A549 (cell line): ENCODE results near the gene DOC2B.
"Not testable (repeated sequence)": the region's sequence is repeated elsewhere in the genome, so short reads cannot be mapped to it uniquely, and the experiment has no call there.

ENCODE experiments used
- CBX8 ChIP-seq: fragments of 200-600 bp; sonication (generic); IDR thresholded peaks from 2 replicates; pipeline ENCODE4 v1.6.1; 2016
- CHD2 ChIP-seq: fragments of 150-350 bp; IDR thresholded peaks from 2 replicates; pipeline ENCODE4 v1.6.1; 2014; ENCODE audit warnings: low read length; ENCODE audit not compliant: partially characterized antibody
- CTCF ChIP-seq: fragments of >200 bp; sonication (Bioruptor Twin); formaldehyde crosslinking; IDR thresholded peaks from 3 replicates; pipeline ENCODE4 v1.5.1; 2016
- FOSL2 ChIP-seq, 2 experiments: fragments of 450-650 bp in 1 of 2; fragments of >200 bp in 1 of 2; sonication (Bioruptor Twin) in 1 of 2; formaldehyde crosslinking; IDR thresholded peaks; 2 replicates each; pipeline versions ENCODE4 v1.5.0 to v1.6.1; 2016 to 2020; ENCODE audit warnings: mild to moderate bottlenecking in 1 of 2, moderate library complexity in 1 of 2
- KDM1A ChIP-seq: fragments of 200-600 bp; sonication (generic); IDR thresholded peaks from 2 replicates; pipeline ENCODE4 v1.6.1; 2016; ENCODE audit warnings: low read depth, mild to moderate bottlenecking
- MAZ ChIP-seq: fragments of 150-350 bp; IDR thresholded peaks from 2 replicates; pipeline ENCODE4 v1.6.1; 2014; ENCODE audit warnings: antibody characterized with exemption, low read depth, low read length, borderline replicate concordance
- NFE2L2 ChIP-seq: fragments of 150-350 bp; conservative IDR thresholded peaks from 2 replicates; pipeline ENCODE4 v1.6.1; 2014; ENCODE audit warnings: low read length
- POLR2A ChIP-seq: IDR thresholded peaks from 2 replicates; pipeline ENCODE4 v1.6.1; 2012; ENCODE audit warnings: mild to moderate bottlenecking, low read length
- RCOR1 ChIP-seq: fragments of 150-350 bp; IDR thresholded peaks from 2 replicates; pipeline ENCODE4 v1.6.1; 2014; ENCODE audit warnings: antibody characterized with exemption, low read length, low read depth
- RNF2 ChIP-seq: fragments of 200-600 bp; sonication (generic); IDR thresholded peaks from 2 replicates; pipeline ENCODE4 v1.6.1; 2016; ENCODE audit warnings: low read depth, mild to moderate bottlenecking, antibody characterized with exemption, moderate library complexity, borderline replicate concordance
- SMC3 ChIP-seq: fragments of >200 bp; sonication (Bioruptor Twin); formaldehyde crosslinking; IDR thresholded peaks from 3 replicates; pipeline ENCODE4 v1.6.1; 2018; ENCODE audit warnings: inconsistent platforms
- TP53 ChIP-seq: fragments of 250-450 bp; sonication (Bioruptor Pico); IDR thresholded peaks from 2 replicates; pipeline ENCODE4 v1.5.0; 2021; ENCODE audit warnings: mild to moderate bottlenecking, moderate library complexity
- TF ChIP-seq, protein P1 (sequence below): fragments of 200-600 bp; sonication (generic); IDR thresholded peaks from 2 replicates; pipeline ENCODE4 v1.6.1; 2016; ENCODE audit warnings: antibody characterized with exemption, mild to moderate bottlenecking, moderate library complexity

DNA sequence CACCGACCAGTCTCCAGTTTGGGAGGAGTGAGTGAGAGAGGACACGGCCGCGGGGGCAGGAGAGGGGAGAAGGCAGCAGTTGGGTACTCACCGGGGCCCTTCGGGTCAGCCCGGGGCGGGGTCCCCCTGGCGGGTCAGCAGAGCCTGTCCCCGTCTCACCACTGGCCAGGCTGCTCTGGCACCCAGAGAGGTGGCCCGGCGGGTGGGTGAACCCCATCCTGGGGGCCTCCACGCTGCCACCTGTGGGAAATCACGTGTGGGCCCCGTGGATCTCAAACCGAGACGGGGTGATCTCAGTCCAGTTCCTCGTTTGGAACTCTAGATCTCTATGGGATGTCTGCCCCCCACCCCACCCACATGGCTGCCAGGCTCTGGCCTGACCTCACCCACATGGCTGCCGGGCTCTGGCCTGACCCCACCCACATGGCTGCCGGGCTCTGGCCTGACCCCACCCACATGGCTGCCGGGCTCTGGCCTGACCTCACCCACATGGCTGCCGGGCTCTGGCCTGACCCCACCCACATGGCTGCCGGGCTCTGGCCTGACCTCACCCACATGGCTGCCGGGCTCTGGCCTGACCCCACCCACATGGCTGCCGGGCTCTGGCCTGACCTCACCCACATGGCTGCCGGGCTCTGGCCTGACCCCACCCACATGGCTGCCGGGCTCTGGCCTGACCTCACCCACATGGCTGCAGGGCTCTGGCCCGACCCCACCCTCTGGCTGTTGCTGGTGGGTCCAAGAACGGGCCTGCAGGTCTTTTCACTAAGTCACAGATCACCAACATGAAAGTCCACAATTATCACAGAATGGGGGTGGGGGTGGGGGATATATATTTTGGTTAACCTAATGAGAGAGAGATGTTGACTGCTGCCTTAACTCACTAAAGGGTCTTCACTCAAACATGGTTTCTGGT is 34.4 kb upstream of the DOC2B start:
- TF ChIP-seq RNF2; CTCF; NFE2L2; CHD2; TP53; POLR2A; RCOR1; MAZ; FOSL2 (IDR thresholded peaks at IDR 0.05); FOSL2 (CRISPR knock-in tag; IDR thresholded peaks at IDR 0.05); SMC3; KDM1A; CBX8: not testable (repeated sequence)
- TF ChIP-seq, protein P1, sequence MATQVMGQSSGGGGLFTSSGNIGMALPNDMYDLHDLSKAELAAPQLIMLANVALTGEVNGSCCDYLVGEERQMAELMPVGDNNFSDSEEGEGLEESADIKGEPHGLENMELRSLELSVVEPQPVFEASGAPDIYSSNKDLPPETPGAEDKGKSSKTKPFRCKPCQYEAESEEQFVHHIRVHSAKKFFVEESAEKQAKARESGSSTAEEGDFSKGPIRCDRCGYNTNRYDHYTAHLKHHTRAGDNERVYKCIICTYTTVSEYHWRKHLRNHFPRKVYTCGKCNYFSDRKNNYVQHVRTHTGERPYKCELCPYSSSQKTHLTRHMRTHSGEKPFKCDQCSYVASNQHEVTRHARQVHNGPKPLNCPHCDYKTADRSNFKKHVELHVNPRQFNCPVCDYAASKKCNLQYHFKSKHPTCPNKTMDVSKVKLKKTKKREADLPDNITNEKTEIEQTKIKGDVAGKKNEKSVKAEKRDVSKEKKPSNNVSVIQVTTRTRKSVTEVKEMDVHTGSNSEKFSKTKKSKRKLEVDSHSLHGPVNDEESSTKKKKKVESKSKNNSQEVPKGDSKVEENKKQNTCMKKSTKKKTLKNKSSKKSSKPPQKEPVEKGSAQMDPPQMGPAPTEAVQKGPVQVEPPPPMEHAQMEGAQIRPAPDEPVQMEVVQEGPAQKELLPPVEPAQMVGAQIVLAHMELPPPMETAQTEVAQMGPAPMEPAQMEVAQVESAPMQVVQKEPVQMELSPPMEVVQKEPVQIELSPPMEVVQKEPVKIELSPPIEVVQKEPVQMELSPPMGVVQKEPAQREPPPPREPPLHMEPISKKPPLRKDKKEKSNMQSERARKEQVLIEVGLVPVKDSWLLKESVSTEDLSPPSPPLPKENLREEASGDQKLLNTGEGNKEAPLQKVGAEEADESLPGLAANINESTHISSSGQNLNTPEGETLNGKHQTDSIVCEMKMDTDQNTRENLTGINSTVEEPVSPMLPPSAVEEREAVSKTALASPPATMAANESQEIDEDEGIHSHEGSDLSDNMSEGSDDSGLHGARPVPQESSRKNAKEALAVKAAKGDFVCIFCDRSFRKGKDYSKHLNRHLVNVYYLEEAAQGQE = not testable (repeated sequence)
